Mammary epithelial cell (primary cell): ENCODE data around the gene CCDC17.

Source experiments
- EZH2 ChIP-seq: IDR thresholded peaks from 2 replicates; pipeline ENCODE4 v1.6.1; 2012; ENCODE audit warnings: low read length, inconsistent platforms, borderline replicate concordance
- TF ChIP-seq, protein P1 (sequence below), 2 donors: IDR thresholded peaks in 1 of 2; conservative IDR thresholded peaks in 1 of 2; 2 replicates each; pipeline ENCODE4 v1.5.1; 2011 to 2012; ENCODE audit warnings: inconsistent platforms in 2 of 2, low read length in 2 of 2, mild to moderate bottlenecking in 2 of 2, control low read depth in 1 of 2, low read depth in 1 of 2; ENCODE audit not compliant: insufficient read depth in 1 of 2; ENCODE audit errors: extremely low read depth in 1 of 2

DNA sequence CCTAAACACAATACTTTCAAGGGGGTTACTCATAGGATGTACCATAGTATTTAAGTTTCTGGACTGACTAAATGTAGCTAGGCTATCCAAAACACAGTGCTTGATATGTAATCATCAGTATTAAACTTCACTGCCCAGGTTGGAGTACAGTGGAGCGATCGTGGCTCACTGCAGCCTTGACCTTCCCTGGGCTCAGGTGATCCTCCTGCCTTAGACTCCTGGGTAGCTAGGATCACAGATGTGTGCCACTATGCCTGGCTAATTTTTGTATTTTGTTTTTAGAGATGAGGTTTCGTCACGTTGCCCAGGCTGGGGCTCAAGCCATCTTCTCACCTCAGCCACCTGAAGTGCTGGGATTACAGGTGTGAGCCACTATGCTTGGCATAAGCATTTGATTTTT is 29.4 kb downstream of the CCDC17 start:
- TF ChIP-seq EZH2 = no peak
- TF ChIP-seq, protein P1, sequence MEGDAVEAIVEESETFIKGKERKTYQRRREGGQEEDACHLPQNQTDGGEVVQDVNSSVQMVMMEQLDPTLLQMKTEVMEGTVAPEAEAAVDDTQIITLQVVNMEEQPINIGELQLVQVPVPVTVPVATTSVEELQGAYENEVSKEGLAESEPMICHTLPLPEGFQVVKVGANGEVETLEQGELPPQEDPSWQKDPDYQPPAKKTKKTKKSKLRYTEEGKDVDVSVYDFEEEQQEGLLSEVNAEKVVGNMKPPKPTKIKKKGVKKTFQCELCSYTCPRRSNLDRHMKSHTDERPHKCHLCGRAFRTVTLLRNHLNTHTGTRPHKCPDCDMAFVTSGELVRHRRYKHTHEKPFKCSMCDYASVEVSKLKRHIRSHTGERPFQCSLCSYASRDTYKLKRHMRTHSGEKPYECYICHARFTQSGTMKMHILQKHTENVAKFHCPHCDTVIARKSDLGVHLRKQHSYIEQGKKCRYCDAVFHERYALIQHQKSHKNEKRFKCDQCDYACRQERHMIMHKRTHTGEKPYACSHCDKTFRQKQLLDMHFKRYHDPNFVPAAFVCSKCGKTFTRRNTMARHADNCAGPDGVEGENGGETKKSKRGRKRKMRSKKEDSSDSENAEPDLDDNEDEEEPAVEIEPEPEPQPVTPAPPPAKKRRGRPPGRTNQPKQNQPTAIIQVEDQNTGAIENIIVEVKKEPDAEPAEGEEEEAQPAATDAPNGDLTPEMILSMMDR (conservative IDR thresholded peaks at IDR 0.05 in 1 of 2, IDR thresholded peaks at IDR 0.05 in 1 of 2; ENCODE audit: extremely low read depth in 1 of 2, insufficient read depth in 1 of 2, low read depth in 1 of 2, low read length in 2 of 2) = no peak
